Mononuclear cell (primary cell): ENCODE data around the gene TPCN2. TPM values are rescaled to one million over a fixed set of nuclear protein-coding genes. Genes with fewer than 3 reads are reported as not detected.

Source experiments
- H3K27me3 ChIP-seq: 2 replicates; pipeline ENCODE4 v1.6.0; 2011; ENCODE audit warnings: low read length, control low read depth; ENCODE audit not compliant: insufficient read depth
- H3K4me1 ChIP-seq: 2 replicates; pipeline ENCODE4 v1.5.1; 2011; ENCODE audit warnings: mild to moderate bottlenecking, low read length, control low read depth; ENCODE audit not compliant: insufficient read depth
- H3K4me3 ChIP-seq: 2 replicates; pipeline ENCODE4 v1.5.1; 2011; ENCODE audit warnings: mild to moderate bottlenecking, low read length, moderate library complexity
- H3K9me3 ChIP-seq: 2 replicates; pipeline ENCODE4 v1.5.1; 2011; ENCODE audit warnings: low read depth, mild to moderate bottlenecking, control low read depth, low read length
- total RNA-seq: library from RNA; depleted of rRNA; stranded (reverse); fragments of >200 nt; gene quantifications from one replicate; pipeline ENCODE4 v1.2.3, GENCODE V29; 2012

Gene TPCN2
- total RNA-seq, 1 donor, result 9.1 TPM

- no peaks in the 10 kb centered on the region for H3K9me3 ChIP-seq
- H3K4me1 ChIP-seq, result peaks cover 19% of the 10 kb centered on the region
- H3K27me3 ChIP-seq, result no peaks in the 10 kb centered on the region
- H3K4me3 ChIP-seq, result no peak overlapping the region
These were observed 73.0 kb downstream of the TPCN2 start for GRCh38 chr11:69121621-69122325.

DNA sequence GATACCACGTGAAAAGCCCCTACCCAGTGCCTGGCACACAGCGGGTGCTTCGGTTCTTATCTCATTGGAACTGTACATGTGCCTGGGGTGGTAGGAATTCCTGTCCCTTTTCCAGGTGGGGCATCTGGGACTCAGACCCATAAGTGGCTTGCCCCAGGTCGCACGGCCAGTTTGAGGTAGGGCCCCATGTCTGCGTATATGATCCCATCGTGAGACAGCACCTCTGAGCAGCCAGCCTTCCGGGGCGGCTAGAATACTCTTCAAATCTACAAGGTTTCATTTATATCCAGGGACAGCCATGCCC is 73.5 kb downstream of the TPCN2 start:
- Histone ChIP-seq H3K9me3 (no peaks in the 10 kb centered on the region), H3K4me3 (no peak overlapping the region), H3K4me1 (peaks cover 19% of the 10 kb centered on the region), H3K27me3 (no peaks in the 10 kb centered on the region)

- no peak overlapping the region for H3K4me3 ChIP-seq
- no peaks in the 10 kb centered on the region for H3K9me3 ChIP-seq
- peaks cover 19% of the 10 kb centered on the region for H3K4me1 ChIP-seq
- no peaks in the 10 kb centered on the region for H3K27me3 ChIP-seq
These were observed 74.1 kb downstream of the TPCN2 start for GRCh38 chr11:69122630-69123431.

GRCh38 chr11:69123593-69124545 is 75.1 kb downstream of the TPCN2 start:
- H3K9me3 ChIP-seq, result no peaks in the 10 kb centered on the region
- no peaks in the 10 kb centered on the region for H3K27me3 ChIP-seq
- H3K4me3 ChIP-seq, result no peak overlapping the region
- peaks cover 19% of the 10 kb centered on the region for H3K4me1 ChIP-seq

GRCh38 chr11:69125861-69126260 is 77.1 kb downstream of the TPCN2 start:
- Histone ChIP-seq H3K4me3 (no peak overlapping the region), H3K4me1 (peaks cover 19% of the 10 kb centered on the region), H3K9me3 (no peaks in the 10 kb centered on the region), H3K27me3 (no peaks in the 10 kb centered on the region)

- H3K4me3 ChIP-seq, result no peak overlapping the region
- H3K9me3 ChIP-seq, result no peaks in the 10 kb centered on the region
- no peaks in the 10 kb centered on the region for H3K27me3 ChIP-seq
- peaks cover 19% of the 10 kb centered on the region for H3K4me1 ChIP-seq
These were observed 77.6 kb downstream of the TPCN2 start for GRCh38 chr11:69126286-69126685.

DNA sequence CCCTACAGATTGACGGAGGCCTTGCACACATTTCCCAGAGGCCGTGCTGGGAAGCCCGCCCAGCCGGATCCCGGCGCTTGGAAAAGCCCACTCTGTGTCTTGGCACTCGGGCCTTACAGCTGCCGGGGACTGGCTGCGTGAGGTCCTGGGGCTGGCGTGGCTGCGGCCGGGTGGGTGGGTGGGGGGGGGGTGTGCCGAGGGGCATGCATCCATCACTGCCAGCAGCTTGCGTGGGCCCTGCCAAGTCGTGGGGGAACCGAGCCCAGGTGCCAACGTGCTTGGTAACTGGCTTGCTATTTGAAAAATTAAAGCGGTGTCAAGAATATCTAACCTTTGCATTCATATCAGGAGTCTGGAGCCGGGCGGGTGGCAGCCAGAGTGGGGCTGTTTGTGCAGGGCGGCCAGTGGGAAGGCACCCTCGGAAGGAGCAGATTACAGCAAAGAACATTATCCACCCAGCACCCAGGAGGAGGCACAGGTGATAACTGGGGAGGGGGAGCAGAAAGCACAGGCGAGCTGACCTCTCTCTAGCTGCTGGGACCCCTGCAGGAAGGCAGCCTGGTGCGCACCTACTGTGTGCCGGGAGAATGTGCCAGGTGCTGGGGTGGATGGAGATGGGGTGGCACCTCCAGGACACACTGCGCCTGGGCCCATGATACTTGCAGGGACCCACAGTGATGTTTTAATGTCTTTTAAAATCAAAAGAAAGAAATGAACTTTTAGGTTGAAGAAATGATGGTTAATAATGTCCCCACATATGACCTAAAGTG is 78.5 kb downstream of the TPCN2 start:
- Histone ChIP-seq H3K4me3 (no peak overlapping the region), H3K27me3 (no peaks in the 10 kb centered on the region), H3K9me3 (no peaks in the 10 kb centered on the region), H3K4me1 (peaks cover 19% of the 10 kb centered on the region)

DNA sequence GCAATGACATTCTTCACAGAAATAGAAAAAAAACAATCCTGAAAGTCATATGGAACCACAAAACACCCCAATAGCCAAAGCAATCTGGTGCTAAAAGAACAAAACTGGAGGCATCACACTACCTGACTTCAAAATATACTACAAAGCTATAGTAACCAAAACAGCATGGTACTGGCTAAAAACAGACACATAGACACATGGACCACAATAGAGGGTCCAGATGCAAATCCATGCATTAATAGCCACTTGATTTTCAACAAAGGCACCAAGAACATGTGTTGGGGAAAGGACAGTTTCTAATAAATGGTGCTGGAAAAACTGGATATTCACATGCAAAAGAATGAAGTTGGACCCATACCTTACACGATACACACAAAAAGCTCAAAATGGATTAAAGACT is 79.2 kb downstream of the TPCN2 start:
- H3K9me3 ChIP-seq, result no peaks in the 10 kb centered on the region
- peaks cover 12% of the 10 kb centered on the region for H3K4me1 ChIP-seq
- no peak overlapping the region for H3K4me3 ChIP-seq
- H3K27me3 ChIP-seq, result no peaks in the 10 kb centered on the region

DNA sequence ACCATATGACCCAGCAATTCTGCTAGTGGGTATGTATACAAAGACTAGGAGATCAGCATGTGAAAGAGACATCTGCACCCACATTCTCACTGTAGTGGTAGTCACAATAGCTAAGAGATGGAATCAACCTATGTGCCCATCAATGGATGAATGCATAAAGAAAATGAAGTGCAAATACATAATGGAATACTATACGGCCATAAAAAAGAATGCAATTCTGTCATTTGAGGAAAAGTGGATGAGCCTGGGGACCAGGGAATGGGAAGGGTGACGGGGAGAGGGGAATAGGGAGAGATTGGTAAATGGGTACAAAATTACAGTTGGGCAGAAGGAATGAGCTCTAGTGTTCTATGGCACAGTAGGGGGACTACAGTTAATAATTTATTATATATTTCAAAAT is 80.3 kb downstream of the TPCN2 start:
- H3K4me1 ChIP-seq, result peaks cover 2% of the 10 kb centered on the region
- no peaks in the 10 kb centered on the region for H3K27me3 ChIP-seq
- H3K9me3 ChIP-seq, result no peaks in the 10 kb centered on the region
- no peak overlapping the region for H3K4me3 ChIP-seq

- Histone ChIP-seq H3K4me3 (no peak overlapping the region), H3K27me3 (no peaks in the 10 kb centered on the region), H3K9me3 (no peaks in the 10 kb centered on the region), H3K4me1 (no peaks in the 10 kb centered on the region)
These were observed 80.9 kb downstream of the TPCN2 start for GRCh38 chr11:69129647-69130046.

- H3K4me3 ChIP-seq, result no peak overlapping the region
- H3K4me1 ChIP-seq, result no peaks in the 10 kb centered on the region
- H3K9me3 ChIP-seq, result no peaks in the 10 kb centered on the region
- no peaks in the 10 kb centered on the region for H3K27me3 ChIP-seq
These were observed 81.9 kb downstream of the TPCN2 start for GRCh38 chr11:69130654-69131053.

- H3K9me3 ChIP-seq, result no peaks in the 10 kb centered on the region
- no peak overlapping the region for H3K4me3 ChIP-seq
- H3K27me3 ChIP-seq, result no peaks in the 10 kb centered on the region
- no peaks in the 10 kb centered on the region for H3K4me1 ChIP-seq
These were observed 82.4 kb downstream of the TPCN2 start for GRCh38 chr11:69131121-69131566.

DNA sequence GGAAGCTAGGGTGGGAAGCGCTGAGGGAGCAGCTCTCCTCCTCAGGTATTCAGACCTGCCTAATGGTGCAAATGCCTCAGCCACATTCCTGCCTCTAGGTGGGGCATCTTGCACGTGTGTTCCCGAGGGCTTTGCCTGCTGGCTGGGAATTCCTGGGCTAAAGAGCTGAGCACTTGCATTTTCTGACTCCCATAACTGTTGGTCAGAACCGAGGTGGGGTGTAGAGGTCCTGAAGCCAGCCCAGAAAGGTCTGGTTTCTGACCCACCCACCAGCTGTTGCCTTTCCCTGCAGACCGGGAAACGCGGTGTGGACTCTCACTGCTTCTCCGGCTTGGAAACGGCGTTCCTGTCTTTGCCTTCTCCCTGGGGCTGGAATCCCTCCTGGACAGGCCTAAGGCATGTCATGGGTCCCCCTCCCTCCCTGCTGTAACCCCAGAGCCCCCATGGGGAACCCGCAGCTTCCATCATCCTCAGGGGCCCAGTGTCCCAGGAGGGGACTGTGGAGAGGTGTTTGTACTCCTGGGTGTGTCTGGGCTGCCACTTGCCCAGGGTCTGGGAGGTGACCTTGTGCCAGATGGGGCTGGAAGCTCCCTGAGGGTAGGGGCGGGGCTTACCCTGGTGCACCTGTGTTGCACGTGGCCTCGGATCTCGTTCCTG is 83.0 kb downstream of the TPCN2 start:
- H3K4me3 ChIP-seq, result no peak overlapping the region
- no peaks in the 10 kb centered on the region for H3K27me3 ChIP-seq
- no peaks in the 10 kb centered on the region for H3K4me1 ChIP-seq
- no peaks in the 10 kb centered on the region for H3K9me3 ChIP-seq

DNA sequence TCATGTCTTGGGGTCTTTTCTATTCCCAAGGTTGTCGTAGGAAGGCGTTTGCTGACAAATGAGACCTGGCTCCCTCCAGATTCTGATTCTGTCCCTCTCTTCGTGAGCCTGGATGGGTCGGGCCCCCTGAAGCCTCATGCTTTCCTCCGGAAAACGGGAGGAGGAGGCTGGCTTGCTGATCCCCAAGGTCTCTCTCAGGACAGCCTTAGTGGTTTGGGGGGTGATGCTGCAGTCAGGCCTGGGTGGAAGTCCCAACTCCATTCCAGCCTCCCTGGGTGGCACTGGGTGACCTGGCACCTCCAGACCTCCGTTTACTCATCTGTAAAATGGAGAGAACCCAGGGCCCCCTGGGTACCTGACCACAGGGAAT is 83.6 kb downstream of the TPCN2 start:
- H3K4me3 ChIP-seq, result no peak overlapping the region
- no peaks in the 10 kb centered on the region for H3K9me3 ChIP-seq
- no peaks in the 10 kb centered on the region for H3K27me3 ChIP-seq
- no peaks in the 10 kb centered on the region for H3K4me1 ChIP-seq
